HG02885 (cell line): ENCODE results near the gene SLAMF6.

Source experiments
- ATAC-seq: cut with Tn5 transposase; IDR thresholded peaks from one replicate; pipeline ENCODE4 v1.9.1; 2021; ENCODE audit warnings: mild to moderate bottlenecking; ENCODE audit not compliant: unreplicated experiment, poor library complexity

Gene SLAMF6

GRCh38 chr1:160438317-160438918, 84.6 kb downstream of the SLAMF6 start:
- peak; percentile 33 for ATAC-seq

- peak; percentile 82 for ATAC-seq
These were observed 85.4 kb downstream of the SLAMF6 start for GRCh38 chr1:160437432-160438316.

DNA sequence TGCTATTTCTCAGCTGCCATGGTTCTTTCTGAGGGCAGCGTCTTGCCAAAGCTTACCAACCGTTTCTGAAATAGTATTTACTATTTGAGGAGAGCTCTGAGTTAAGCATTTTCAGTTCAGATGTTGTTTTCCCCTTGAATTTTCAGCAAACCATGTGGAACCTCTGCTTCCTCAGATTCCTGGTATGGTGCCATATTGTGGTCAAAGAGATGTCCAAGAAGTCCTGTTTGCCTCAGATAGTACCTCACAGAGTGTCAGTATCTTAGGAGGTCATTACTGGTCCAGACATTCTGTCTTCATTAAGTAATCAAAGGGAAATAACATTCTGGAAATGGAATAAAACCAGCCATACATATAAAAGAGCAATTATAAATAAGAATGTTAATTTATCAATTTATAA, 86.1 kb downstream of the SLAMF6 start:
- no peak for ATAC-seq
